GM21360 (cell line): ENCODE results near the gene GCK.

ENCODE experiments used
- ATAC-seq: cut with Tn5 transposase; IDR thresholded peaks from one replicate; pipeline ENCODE4 v1.9.1; 2021; ENCODE audit warnings: mild to moderate bottlenecking, moderate library complexity; ENCODE audit not compliant: unreplicated experiment

The GCK gene

GRCh38 chr7:44189286-44189992 is at the start of gene GCK:
Gene GCK, minus strand, starts transcription at chr7:44189439. Its CDS starts 486 bp downstream, at chr7:44188953.
- no peak for ATAC-seq

GRCh38 chr7:44238116-44238695 is 49.0 kb upstream of the GCK start:
- no peak for ATAC-seq

GRCh38 chr7:44237696-44238095 is 48.5 kb upstream of the GCK start:
- no peak for ATAC-seq

GRCh38 chr7:44236333-44236728 is 47.1 kb upstream of the GCK start:
- no peak for ATAC-seq

GRCh38 chr7:44235582-44236332 is 46.5 kb upstream of the GCK start:
- no peak for ATAC-seq

GRCh38 chr7:44235066-44235465 is 45.8 kb upstream of the GCK start:
- no peak for ATAC-seq

- no peak for ATAC-seq
These were observed 43.9 kb upstream of the GCK start for GRCh38 chr7:44232901-44233715.

- ATAC-seq, result no peak
These were observed 43.2 kb upstream of the GCK start for GRCh38 chr7:44232396-44232795.

- ATAC-seq, result no peak
These were observed 41.8 kb upstream of the GCK start for GRCh38 chr7:44231088-44231487.

- no peak for ATAC-seq
These were observed 41.0 kb upstream of the GCK start for GRCh38 chr7:44230286-44230685.

- ATAC-seq, result no peak
These were observed 40.4 kb upstream of the GCK start for GRCh38 chr7:44229546-44230105.

GRCh38 chr7:44228571-44229350 is 39.5 kb upstream of the GCK start:
- no peak for ATAC-seq

GRCh38 chr7:44227911-44228310 is 38.7 kb upstream of the GCK start:
- no peak for ATAC-seq

- ATAC-seq, result no peak
These were observed 37.1 kb upstream of the GCK start for GRCh38 chr7:44226396-44226753.

- no peak for ATAC-seq
These were observed 36.5 kb upstream of the GCK start for GRCh38 chr7:44225566-44226395.

- ATAC-seq, result no peak
These were observed 35.8 kb upstream of the GCK start for GRCh38 chr7:44224974-44225565.

GRCh38 chr7:44224080-44224973 is 35.1 kb upstream of the GCK start:
- no peak for ATAC-seq
